Fibroblast of pulmonary artery (primary cell): ENCODE data around the gene LCOR.
"Not testable (repeated sequence)": the region's sequence is repeated elsewhere in the genome, so short reads cannot be mapped to it uniquely, and the experiment has no call there.

Experiments used
- DNase-seq: peaks from one replicate; pipeline ENCODE4 v3.0.0-alpha.2; 2010; ENCODE audit warnings: low read depth
- H3K4me3 ChIP-seq: replicated peaks from 2 replicates; pipeline ENCODE4 v1.5.1; 2011; ENCODE audit warnings: low read depth, mild to moderate bottlenecking, control low read depth, low read length, moderate library complexity
- TF ChIP-seq, protein P1 (sequence below): IDR thresholded peaks from 2 replicates; pipeline ENCODE4 v1.5.1; 2011; ENCODE audit warnings: mild to moderate bottlenecking, control low read depth, low read length, inconsistent platforms; ENCODE audit errors: missing control alignments

Gene LCOR

DNA sequence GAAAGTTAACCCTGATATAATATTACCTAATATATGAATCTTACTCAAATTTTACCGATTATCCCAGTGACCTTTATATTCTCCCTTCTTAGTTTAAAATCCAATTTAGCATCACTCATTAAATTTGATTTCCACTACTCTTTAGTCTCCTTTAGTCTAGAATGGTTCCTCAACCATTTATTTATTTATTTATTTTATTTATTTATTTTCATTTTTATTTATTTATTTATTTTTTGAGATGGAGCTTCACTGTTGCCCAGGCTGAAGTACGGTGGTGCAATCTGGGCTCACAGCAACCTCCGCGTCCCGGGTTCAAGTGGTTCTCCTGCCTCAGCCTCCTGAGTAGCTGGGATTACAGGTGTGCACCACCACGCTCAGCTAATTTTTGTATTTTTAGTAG lies 92.8 kb downstream of the LCOR start:
- TF ChIP-seq, protein P1, sequence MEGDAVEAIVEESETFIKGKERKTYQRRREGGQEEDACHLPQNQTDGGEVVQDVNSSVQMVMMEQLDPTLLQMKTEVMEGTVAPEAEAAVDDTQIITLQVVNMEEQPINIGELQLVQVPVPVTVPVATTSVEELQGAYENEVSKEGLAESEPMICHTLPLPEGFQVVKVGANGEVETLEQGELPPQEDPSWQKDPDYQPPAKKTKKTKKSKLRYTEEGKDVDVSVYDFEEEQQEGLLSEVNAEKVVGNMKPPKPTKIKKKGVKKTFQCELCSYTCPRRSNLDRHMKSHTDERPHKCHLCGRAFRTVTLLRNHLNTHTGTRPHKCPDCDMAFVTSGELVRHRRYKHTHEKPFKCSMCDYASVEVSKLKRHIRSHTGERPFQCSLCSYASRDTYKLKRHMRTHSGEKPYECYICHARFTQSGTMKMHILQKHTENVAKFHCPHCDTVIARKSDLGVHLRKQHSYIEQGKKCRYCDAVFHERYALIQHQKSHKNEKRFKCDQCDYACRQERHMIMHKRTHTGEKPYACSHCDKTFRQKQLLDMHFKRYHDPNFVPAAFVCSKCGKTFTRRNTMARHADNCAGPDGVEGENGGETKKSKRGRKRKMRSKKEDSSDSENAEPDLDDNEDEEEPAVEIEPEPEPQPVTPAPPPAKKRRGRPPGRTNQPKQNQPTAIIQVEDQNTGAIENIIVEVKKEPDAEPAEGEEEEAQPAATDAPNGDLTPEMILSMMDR, result no peak
- no peak for DNase-seq
- H3K4me3 ChIP-seq, result no peak overlapping the region

DNA sequence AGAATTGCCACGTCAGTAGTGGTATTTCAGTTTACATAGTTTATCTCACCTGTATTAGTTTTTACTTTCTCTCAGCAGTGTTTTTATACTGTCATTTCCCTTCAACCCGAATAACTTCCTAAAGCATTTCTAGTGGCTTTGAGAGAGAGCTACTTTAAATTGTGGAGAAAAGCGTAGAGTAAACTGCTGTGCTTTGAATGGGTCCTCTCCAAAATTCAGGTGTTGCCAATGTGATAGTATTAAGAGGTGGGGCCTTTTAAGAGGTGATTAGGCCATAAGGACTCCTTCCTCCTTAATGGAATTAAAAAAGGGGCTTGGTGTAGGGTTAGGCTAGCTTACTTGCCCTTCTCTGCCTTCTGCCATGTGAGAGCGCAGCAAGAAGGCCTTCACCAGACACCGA lies 98.4 kb downstream of the LCOR start:
- TF ChIP-seq, protein P1, result no peak
- no peak overlapping the region for H3K4me3 ChIP-seq
- DNase-seq, result no peak

DNA sequence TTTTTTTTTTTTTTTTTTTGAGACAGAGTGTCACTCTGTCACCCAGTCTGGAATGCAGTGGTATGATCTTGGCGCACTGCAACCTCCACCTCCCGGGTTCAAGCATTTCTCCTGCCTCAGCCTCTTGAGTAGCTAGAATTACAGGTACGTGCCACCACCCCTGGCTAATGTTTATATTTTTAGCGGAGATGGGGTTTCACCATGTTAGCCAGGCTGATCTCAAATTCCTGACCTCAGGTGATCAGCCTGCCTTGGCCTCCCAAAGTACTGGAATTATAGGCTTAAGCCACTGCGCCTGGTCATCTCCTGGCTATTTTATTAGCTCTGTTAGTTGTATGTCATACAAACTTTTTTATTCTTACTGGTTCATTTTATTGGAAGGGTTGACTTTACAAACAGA lies 103.0 kb downstream of the LCOR start:
- TF ChIP-seq, protein P1, result no peak
- H3K4me3 ChIP-seq, result no peak overlapping the region
- DNase-seq, result no peak

DNA sequence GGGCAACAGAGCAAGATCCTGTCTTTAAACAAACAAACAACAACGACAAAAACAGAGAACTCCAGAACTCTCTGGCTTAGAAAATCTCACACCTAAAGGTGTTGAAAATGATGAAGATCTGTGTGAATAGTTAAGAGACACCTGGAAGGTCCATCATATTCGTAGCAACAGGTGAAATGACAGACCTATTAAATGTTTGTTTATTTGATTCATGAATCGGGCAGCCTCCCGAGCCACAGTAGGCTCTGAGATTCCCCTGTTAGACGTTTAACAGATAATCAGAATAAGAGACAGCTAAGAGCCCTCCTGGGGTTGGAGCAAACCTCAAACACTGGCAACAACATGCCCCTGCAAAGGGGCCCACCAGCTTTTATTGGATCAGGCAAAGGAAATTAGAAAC lies 103.7 kb downstream of the LCOR start:
- DNase-seq, result no peak
- TF ChIP-seq, protein P1, result no peak
- H3K4me3 ChIP-seq, result no peak overlapping the region

DNA sequence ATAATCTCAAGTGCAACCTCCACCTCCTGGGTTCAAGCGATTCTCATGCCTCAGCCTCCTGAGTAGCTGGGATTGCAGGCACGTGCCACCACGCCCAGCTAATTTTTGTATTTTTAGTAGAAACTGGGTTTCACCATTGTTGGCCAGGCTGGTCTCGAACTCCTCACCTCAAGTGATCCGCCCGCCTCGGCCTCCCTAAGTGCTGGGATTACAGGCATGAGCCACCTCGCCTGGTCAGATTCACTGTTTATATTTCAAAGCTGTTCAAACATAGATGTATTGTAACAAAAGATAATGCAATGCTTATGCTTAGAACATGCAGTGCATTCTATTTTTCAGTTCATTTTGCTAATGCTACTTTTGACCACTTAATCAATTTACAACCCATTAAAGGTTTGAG lies 111.1 kb downstream of the LCOR start:
- not testable (repeated sequence) for DNase-seq, H3K4me3 ChIP-seq

DNA sequence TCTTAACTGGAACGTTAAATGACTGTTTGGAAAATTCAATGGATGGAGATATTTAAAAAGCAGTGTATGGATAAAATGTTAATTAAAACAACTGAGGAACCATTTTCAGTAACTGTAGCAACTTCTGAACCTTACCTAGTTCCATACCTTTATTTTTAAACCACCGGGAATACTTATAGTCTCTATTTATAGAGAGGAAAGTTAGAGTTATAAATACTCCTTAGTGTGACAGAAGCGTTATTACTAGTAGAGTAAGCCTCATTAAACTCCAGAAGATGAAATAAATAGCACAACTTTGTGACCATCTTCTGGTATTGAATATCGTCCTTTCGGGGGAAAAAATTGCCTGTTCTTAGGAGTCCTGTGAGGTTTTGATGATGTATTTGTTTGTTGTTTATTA lies 114.9 kb downstream of the LCOR start:
- TF ChIP-seq, protein P1, result no peak
- no peak for DNase-seq
- no peak overlapping the region for H3K4me3 ChIP-seq

DNA sequence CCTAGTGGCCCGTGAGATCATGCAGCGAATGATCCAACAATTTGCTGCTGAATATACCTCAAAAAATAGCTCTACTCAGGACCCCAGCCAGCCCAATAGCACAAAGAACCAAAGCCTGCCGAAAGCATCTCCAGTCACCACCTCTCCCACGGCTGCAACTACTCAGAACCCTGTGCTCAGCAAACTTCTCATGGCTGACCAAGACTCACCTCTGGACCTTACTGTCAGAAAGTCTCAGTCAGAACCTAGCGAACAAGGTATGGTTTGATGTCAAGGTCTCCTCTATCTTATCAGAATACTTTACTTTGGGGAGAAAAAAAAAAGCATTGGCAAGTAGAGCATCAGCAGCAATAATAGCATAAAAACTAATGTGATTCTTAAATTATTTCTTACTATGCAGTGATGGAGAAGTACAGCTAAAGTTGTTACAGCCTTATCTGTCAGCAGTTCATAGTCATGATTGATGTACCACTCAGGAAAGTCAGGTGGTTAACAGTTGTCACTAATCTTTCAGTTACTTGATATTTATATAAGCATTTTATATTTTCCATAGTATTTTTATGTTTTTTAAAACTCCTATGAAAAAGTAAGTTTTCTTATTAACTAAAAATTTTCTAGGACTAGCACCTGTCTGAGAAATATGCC lies 117.1 kb downstream of the LCOR start:
- H3K4me3 ChIP-seq, result no peak overlapping the region
- DNase-seq, result no peak
- TF ChIP-seq, protein P1, result no peak
